A549 (cell line): ENCODE results near the gene PUM2. TPM values are rescaled to one million over a fixed set of nuclear protein-coding genes. Genes with fewer than 3 reads are reported as not detected.
A peak's percentile ranks its signal among the peaks of the same experiment; 100 is the strongest.

ENCODE experiments used
- ATAC-seq, 2 experiments: fragments of 200-7000 bp in 1 of 2; fragments of >200 bp in 1 of 2; cut with Nextera tagmentation in 1 of 2; cut with Tn5 transposase in 1 of 2; 3 replicates each; pipeline versions ENCODE4 v1.8.0 to v1.9.1; 2018 to 2020; ENCODE audit warnings: mild to moderate bottlenecking in 1 of 2, moderate library complexity in 1 of 2
- CTCF ChIA-PET: fragments of 300-600 bp; sonication (Branson Sonifier 250); formaldehyde crosslinking; extraction: SDS; loops from one replicate; lab custom pipeline; 2021; ENCODE audit warnings: antibody characterized with exemption, inconsistent platforms; lab: Yijun Ruan, JAX
- POLR2A ChIA-PET: fragments of 350-600 bp; formaldehyde crosslinking; extraction: SDS; loops from one replicate; lab custom pipeline; 2021; ENCODE audit warnings: antibody characterized with exemption, inconsistent platforms; lab: Yijun Ruan, JAX
- DNase-seq, 2 experiments: peaks; one replicate each; pipeline versions ENCODE4 v3.0.0 to v3.0.0-alpha.2; 2011 to 2016; ENCODE audit warnings: low read depth in 1 of 2, low spot score in 1 of 2
- FAIRE-seq: peaks from 2 replicates; lab custom pipeline; 2011; peaks lifted over from hg19 to GRCh38; lab: Jason Lieb, UNC
- H3K27ac ChIP-seq, 2 experiments: fragments of >200 bp; sonication (Bioruptor Twin); formaldehyde crosslinking; 3 replicates each; pipeline ENCODE4 v1.5.1; 2016 to 2017
- H3K4me1 ChIP-seq: fragments of >200 bp; sonication (Bioruptor Twin); formaldehyde crosslinking; 3 replicates; pipeline ENCODE4 v1.6.1; 2016
- H3K4me2 ChIP-seq: fragments of >200 bp; sonication (Bioruptor Twin); formaldehyde crosslinking; 3 replicates; pipeline ENCODE4 v1.6.1; 2016
- H3K4me3 ChIP-seq: fragments of >200 bp; sonication (Bioruptor Twin); formaldehyde crosslinking; 3 replicates; pipeline ENCODE4 v1.5.1; 2016
- H3K9me3 ChIP-seq: fragments of >200 bp; sonication (Bioruptor Twin); formaldehyde crosslinking; 3 replicates; pipeline ENCODE4 v1.6.1; 2016
- BCL3 ChIP-seq: fragments of >200 bp; sonication (Bioruptor Twin); formaldehyde crosslinking; IDR thresholded peaks from 3 replicates; pipeline ENCODE4 v1.6.1; 2016
- BHLHE40 ChIP-seq: IDR thresholded peaks from 2 replicates; pipeline ENCODE4 v1.6.1; 2012; ENCODE audit warnings: low read depth, low read length, inconsistent platforms
- CBX2 ChIP-seq: fragments of 200-600 bp; sonication (generic); IDR thresholded peaks from 2 replicates; pipeline ENCODE4 v1.6.1; 2016; ENCODE audit warnings: low read depth, mild to moderate bottlenecking, borderline replicate concordance
- CHD2 ChIP-seq: fragments of 150-350 bp; IDR thresholded peaks from 2 replicates; pipeline ENCODE4 v1.6.1; 2014; ENCODE audit warnings: low read length; ENCODE audit not compliant: partially characterized antibody
- ELK1 ChIP-seq: fragments of 150-350 bp; IDR thresholded peaks from 2 replicates; pipeline ENCODE4 v1.6.1; 2014; ENCODE audit warnings: low read depth, mild to moderate bottlenecking, low read length
- ESRRA ChIP-seq: fragments of 150-350 bp; IDR thresholded peaks from 2 replicates; pipeline ENCODE4 v1.6.1; 2014; ENCODE audit warnings: mild to moderate bottlenecking, low read length, borderline replicate concordance
- FOSL2 ChIP-seq, 2 experiments: fragments of 450-650 bp in 1 of 2; fragments of >200 bp in 1 of 2; sonication (Bioruptor Twin) in 1 of 2; formaldehyde crosslinking; IDR thresholded peaks; 2 replicates each; pipeline versions ENCODE4 v1.5.0 to v1.6.1; 2016 to 2020; ENCODE audit warnings: mild to moderate bottlenecking in 1 of 2, moderate library complexity in 1 of 2
- GATA3 ChIP-seq: IDR thresholded peaks from 2 replicates; pipeline ENCODE4 v1.6.1; 2012; ENCODE audit warnings: borderline replicate concordance
- HDAC2 ChIP-seq: fragments of 200-600 bp; sonication (generic); IDR thresholded peaks from 2 replicates; pipeline ENCODE4 v1.6.1; 2016
- HOXA7 ChIP-seq: fragments of 250-450 bp; sonication (Bioruptor Pico); IDR thresholded peaks from 2 replicates; pipeline ENCODE4 v1.5.0; 2020; ENCODE audit warnings: mild to moderate bottlenecking, moderate library complexity
- HOXB5 ChIP-seq: fragments of 250-450 bp; sonication (Bioruptor Pico); IDR thresholded peaks from 2 replicates; pipeline ENCODE4 v1.5.0; 2020; ENCODE audit warnings: mild to moderate bottlenecking, moderate library complexity
- JUNB ChIP-seq: fragments of >200 bp; sonication (Bioruptor Twin); formaldehyde crosslinking; IDR thresholded peaks from 2 replicates; pipeline ENCODE4 v1.6.1; 2016
- KDM1A ChIP-seq: fragments of 200-600 bp; sonication (generic); IDR thresholded peaks from 2 replicates; pipeline ENCODE4 v1.6.1; 2016; ENCODE audit warnings: low read depth, mild to moderate bottlenecking
- KDM5A ChIP-seq: fragments of 200-600 bp; sonication (generic); IDR thresholded peaks from 2 replicates; pipeline ENCODE4 v1.6.1; 2016; ENCODE audit warnings: antibody characterized with exemption, mild to moderate bottlenecking
- MAX ChIP-seq: IDR thresholded peaks from 2 replicates; pipeline ENCODE4 v1.6.1; 2012
- NFE2L2 ChIP-seq: fragments of 150-350 bp; conservative IDR thresholded peaks from 2 replicates; pipeline ENCODE4 v1.6.1; 2014; ENCODE audit warnings: low read length
- POLR2A ChIP-seq: IDR thresholded peaks from 2 replicates; pipeline ENCODE4 v1.6.1; 2012; ENCODE audit warnings: mild to moderate bottlenecking, low read length
- RARB ChIP-seq: fragments of 250-450 bp; sonication (Bioruptor Pico); IDR thresholded peaks from 2 replicates; pipeline ENCODE4 v1.8.0; 2021; ENCODE audit warnings: mild to moderate bottlenecking, moderate library complexity
- RCOR1 ChIP-seq: fragments of 150-350 bp; IDR thresholded peaks from 2 replicates; pipeline ENCODE4 v1.6.1; 2014; ENCODE audit warnings: antibody characterized with exemption, low read length, low read depth
- RFX5 ChIP-seq: fragments of 450-650 bp; IDR thresholded peaks from 2 replicates; pipeline ENCODE4 v1.7.1; 2014; ENCODE audit warnings: antibody characterized with exemption, mild to moderate bottlenecking, moderate library complexity
- SMC3 ChIP-seq: fragments of >200 bp; sonication (Bioruptor Twin); formaldehyde crosslinking; IDR thresholded peaks from 3 replicates; pipeline ENCODE4 v1.6.1; 2018; ENCODE audit warnings: inconsistent platforms
- ZC3H11A ChIP-seq: fragments of 450-650 bp; IDR thresholded peaks from 2 replicates; pipeline ENCODE4 v1.6.1; 2014; ENCODE audit warnings: antibody characterized with exemption, mild to moderate bottlenecking
- ZFP36 ChIP-seq: fragments of 450-650 bp; IDR thresholded peaks from 2 replicates; pipeline ENCODE4 v1.6.1; 2014; ENCODE audit warnings: borderline replicate concordance; ENCODE audit not compliant: partially characterized antibody
- WGBS: methylation state at CpG from one replicate; pipeline ENCODE4 v1.1.6; 2017; ENCODE audit errors: missing lambda C conversion rate; 5-methylcytosine and 5-hydroxymethylcytosine counted together
- polyA plus RNA-seq, 4 experiments: library from polyadenylated mRNA; depleted of rRNA in 3 of 4; stranded (reverse); fragments of >200 nt; fragmentation: RNase III in 1 of 4; extraction: RNeasy Plus Mini Kit Qiagen cat#74134 plus additional on column Dnase treatment in 1 of 4; gene quantifications; 2 replicates in 3 of 4; 3 replicates in 1 of 4; pipeline ENCODE4 v1.2.3, GENCODE V29; 2011 to 2017

PUM2 gene
- polyA plus RNA-seq, 2 of the 4 experiments (the other 2 are of a cell fraction), result 44.6 to 94.2 TPM

- TF ChIP-seq BCL3, result no peak
- TF ChIP-seq, all 56 proteins: peak for 0
Observed at GRCh38 chr2:20343128-20343527, 7.5 kb downstream of the PUM2 start (continued).

DNA sequence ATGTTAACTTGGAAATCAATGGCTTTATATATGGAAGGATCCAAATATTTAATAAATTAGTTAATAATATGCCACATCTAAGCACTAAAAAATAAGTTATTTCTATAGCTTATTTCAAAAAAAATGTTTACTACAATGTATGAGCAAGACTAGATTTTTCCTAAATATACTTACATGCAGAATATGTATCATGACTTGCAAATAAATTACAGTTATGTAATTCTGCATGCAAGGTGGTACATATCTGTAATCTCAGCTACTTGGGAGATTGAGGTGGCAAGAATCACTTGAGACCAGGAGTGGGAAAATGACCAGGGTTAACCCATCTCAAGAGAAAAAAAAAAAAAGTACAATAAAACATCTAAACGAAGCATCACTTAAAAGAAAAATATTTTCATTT, 11.6 kb downstream of the PUM2 start:
- ATAC-seq (no peak), DNase-seq (no peak), FAIRE-seq (no peak)
- peaks cover 70% of the 10 kb centered on the region for H3K4me1 ChIP-seq
- no peaks in the 10 kb centered on the region for H3K9me3 ChIP-seq
- 62% methylated on average over 1 of the region's 1 CpG for WGBS
- H3K27ac ChIP-seq, result no peak overlapping the region
- H3K4me2 ChIP-seq, result no peak overlapping the region
- TF ChIP-seq HDAC2 (no peak), RFX5 (no peak), ESRRA (no peak), FOSL2 (IDR thresholded peaks at IDR 0.05) (no peak), FOSL2 (CRISPR knock-in tag; IDR thresholded peaks at IDR 0.05) (no peak), NFE2L2 (peak; percentile 78), GATA3 (no peak), POLR2A (no peak)
- no peak overlapping the region for H3K4me3 ChIP-seq
- CTCF ChIA-PET, result interaction anchor here (1.7 kb wide), 1 partner anchor 20 kb away, joined by 4 read pairs; no protein-coding TSS in a partner anchor
- POLR2A ChIA-PET, result no interaction called here

- ChIA-PET POLR2A (interaction anchor here (1.4 kb wide), 1 partner anchor 8 kb away, joined by 3 read pairs; no protein-coding TSS in a partner anchor), CTCF (interaction anchor here (0.7 to 4.7 kb wide), 6 partner anchors 8 to 44 kb away, joined by 4 to 44 read pairs (median 5); no protein-coding TSS in a partner anchor)
- DNase-seq (no peak), ATAC-seq (peak; percentile 43 to 63; a peak in 4 of 6 replicates), FAIRE-seq (no peak)
- peaks cover 41% of the 10 kb centered on the region for H3K4me1 ChIP-seq
- WGBS, result 57% methylated on average over 5 of the region's 5 CpGs
- TF ChIP-seq ZFP36 (no peak), FOSL2 (IDR thresholded peaks at IDR 0.05) (no peak), FOSL2 (CRISPR knock-in tag; IDR thresholded peaks at IDR 0.05) (0 out of 2 replicates have a peak, but pooled peaks have one; percentile 5), JUNB (0 out of 2 replicates have a peak, but pooled peaks have one; percentile 16)
- H3K4me2 ChIP-seq, result peak overlapping the region; percentile 42
- no peak overlapping the region for H3K4me3 ChIP-seq
- H3K9me3 ChIP-seq, result no peaks in the 10 kb centered on the region
- 0 out of 6 replicates have a peak overlapping the region, but pooled peaks of 1 of the 2 experiments have one; percentile 2 for H3K27ac ChIP-seq
Observed at GRCh38 chr2:20334605-20335203, 15.9 kb downstream of the PUM2 start.

DNA sequence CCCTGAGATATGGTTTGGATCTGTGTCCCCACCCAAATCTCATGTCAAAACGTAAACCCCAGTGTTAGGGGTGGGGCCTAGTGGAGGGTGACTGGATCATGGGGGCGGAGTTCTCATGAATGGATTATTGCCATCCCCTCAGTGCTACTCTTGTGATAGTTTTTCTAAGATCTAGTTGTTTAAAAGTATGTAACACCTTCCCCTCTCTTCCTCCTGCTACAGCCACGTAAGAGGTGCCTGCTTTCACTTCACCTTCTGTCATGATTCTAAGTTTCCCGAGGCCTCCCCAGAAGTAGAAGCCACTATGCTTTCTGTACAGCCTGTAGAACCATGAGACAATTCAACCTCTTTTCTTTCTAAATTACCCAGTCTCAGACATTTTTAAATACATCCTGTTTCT, 16.9 kb downstream of the PUM2 start:
- no peak for ATAC-seq
- POLR2A ChIA-PET, result interaction anchor here (1.4 kb wide), 1 partner anchor 7 kb away, joined by 3 read pairs; no protein-coding TSS in a partner anchor
- WGBS, result 97% methylated on average over 4 of the region's 4 CpGs
- no peak overlapping the region for H3K4me2 ChIP-seq
- CTCF ChIA-PET, result interaction anchor here (1.3 to 4.7 kb wide), 3 partner anchors 7 to 45 kb away, joined by 3 to 44 read pairs (median 8); no protein-coding TSS in a partner anchor
- no peak for TF ChIP-seq CHD2
- no peak for TF ChIP-seq ZC3H11A
- TF ChIP-seq RCOR1, result no peak
- no peak for TF ChIP-seq MAX
- TF ChIP-seq HDAC2, result no peak
- no peak for TF ChIP-seq RARB
- no peak for TF ChIP-seq KDM1A
- no peak for TF ChIP-seq SMC3
- no peak for TF ChIP-seq RFX5
- no peak for TF ChIP-seq HOXB5
- TF ChIP-seq BHLHE40, result no peak
- no peak for TF ChIP-seq HOXA7 (CRISPR knock-in tag)
- TF ChIP-seq KDM5A, result no peak
- TF ChIP-seq ELK1, result no peak
- no peak for TF ChIP-seq CBX2
- TF ChIP-seq FOSL2 (IDR thresholded peaks at IDR 0.05), result no peak
- no peak for TF ChIP-seq FOSL2 (CRISPR knock-in tag; IDR thresholded peaks at IDR 0.05)
- TF ChIP-seq, all 56 proteins: peak for 0
- Histone ChIP-seq H3K27ac (no peak overlapping the region), H3K9me3 (no peaks in the 10 kb centered on the region), H3K4me1 (peaks cover 41% of the 10 kb centered on the region), H3K4me3 (no peak overlapping the region)
- FAIRE-seq (no peak), DNase-seq (no peak)
